MCF 10A (cell line): ENCODE data around the gene HSDL1. TPM values are rescaled to one million over a fixed set of nuclear protein-coding genes. Genes with fewer than 3 reads are reported as not detected.

Experiments used
- BruUV-seq: library from RNA; stranded (reverse); fragments of 400-500 nt; replicated peaks from 2 replicates; lab custom pipeline; 2021; lab: Mats Ljungman, UMichigan
- CTCF ChIA-PET: fragments of 300-600 bp; sonication (Branson Sonifier 250); formaldehyde crosslinking; extraction: SDS; loops from one replicate; lab custom pipeline; 2021; ENCODE audit warnings: antibody characterized with exemption, inconsistent platforms; lab: Yijun Ruan, JAX
- POLR2A ChIA-PET: fragments of 300-600, 350-650 bp; sonication (Branson Sonifier 250); formaldehyde crosslinking; extraction: SDS; loops from one replicate; lab custom pipeline; 2020; ENCODE audit warnings: antibody characterized with exemption, inconsistent platforms; lab: Yijun Ruan, JAX
- DNase-seq: peaks from one replicate; pipeline ENCODE4 v3.0.0-alpha.2; 2018; ENCODE audit not compliant: unreplicated experiment
- H3K27ac Mint-ChIP-seq: one replicate; pipeline ENCODE4 v1.8.0; 2022; ENCODE audit warnings: mild to moderate bottlenecking, low read depth, mixed read lengths; ENCODE audit not compliant: unreplicated experiment
- H3K27me3 Mint-ChIP-seq: one replicate; pipeline ENCODE4 v1.8.0; 2022; ENCODE audit warnings: mixed read lengths; ENCODE audit not compliant: insufficient read depth, unreplicated experiment
- H3K36me3 Mint-ChIP-seq: one replicate; pipeline ENCODE4 v1.8.0; 2022; ENCODE audit warnings: mild to moderate bottlenecking, moderate library complexity, mixed read lengths; ENCODE audit not compliant: insufficient read depth, unreplicated experiment
- H3K4me1 Mint-ChIP-seq: one replicate; pipeline ENCODE4 v1.8.0; 2022; ENCODE audit warnings: mixed read lengths; ENCODE audit not compliant: insufficient read depth, unreplicated experiment
- H3K4me3 Mint-ChIP-seq: one replicate; pipeline ENCODE4 v1.8.0; 2022; ENCODE audit warnings: mild to moderate bottlenecking, moderate library complexity, mixed read lengths; ENCODE audit not compliant: unreplicated experiment
- H3K9me3 Mint-ChIP-seq: one replicate; pipeline ENCODE4 v1.8.0; 2022; ENCODE audit warnings: mixed read lengths; ENCODE audit not compliant: unreplicated experiment
- CTCF ChIP-seq: fragments of 200-600 bp; IDR thresholded peaks from one replicate; pipeline ENCODE4 v1.8.0; 2022; ENCODE audit warnings: antibody characterized with exemption, mild to moderate bottlenecking; ENCODE audit not compliant: unreplicated experiment
- intact Hi-C: fragments of 100-400 bp; cut with micrococcal nuclease; formaldehyde crosslinking; loops from 2 replicates; pipeline ENCODE4 v1.14.1; 2022
- total RNA-seq: library from RNA; stranded (reverse); gene quantifications from 2 replicates; pipeline ENCODE4 v1.2.3, GENCODE V29; 2022

Gene HSDL1
- total RNA-seq, 1 experiment from 2014 or later, result 13.3 TPM

- no peak for DNase-seq
- Mint-ChIP-seq H3K4me1 (peaks cover 14% of the 10 kb centered on the region), H3K4me3 (no peak overlapping the region), H3K27me3 (no peaks in the 10 kb centered on the region), H3K9me3 (no peaks in the 10 kb centered on the region), H3K27ac (no peak overlapping the region), H3K36me3 (peaks cover 14% of the 10 kb centered on the region)
- ChIA-PET POLR2A (no interaction called here), CTCF (interaction anchor here (0.5 kb wide), 1 partner anchor 39 kb away, joined by 4 read pairs; no protein-coding TSS in a partner anchor)
- BruUV-seq, result no TSS peak
- no peak for TF ChIP-seq CTCF
- intact Hi-C loops, result no loop called here
Observed at GRCh38 chr16:84181144-84181915, 36.4 kb upstream of the HSDL1 start.

GRCh38 chr16:84180519-84181140 is 35.7 kb upstream of the HSDL1 start:
- ChIA-PET CTCF (interaction anchor here (0.5 kb wide), 1 partner anchor 38 kb away, joined by 4 read pairs; no protein-coding TSS in a partner anchor), POLR2A (no interaction called here)
- intact Hi-C loops, result no loop called here
- H3K4me1 Mint-ChIP-seq, result peaks cover 14% of the 10 kb centered on the region
- no peak for TF ChIP-seq CTCF
- no peaks in the 10 kb centered on the region for H3K27me3 Mint-ChIP-seq
- H3K9me3 Mint-ChIP-seq, result no peaks in the 10 kb centered on the region
- DNase-seq, result no peak
- BruUV-seq, result no TSS peak
- peaks cover 14% of the 10 kb centered on the region for H3K36me3 Mint-ChIP-seq
- no peak overlapping the region for H3K4me3 Mint-ChIP-seq
- no peak overlapping the region for H3K27ac Mint-ChIP-seq

- intact Hi-C loops, result loop anchor here (5.0 to 10.0 kb wide), 2 partner anchors 62 to 225 kb away; partner anchors contain the start of genes MBTPS1 and OSGIN1
- no peak for TF ChIP-seq CTCF
- CTCF ChIA-PET, result interaction anchor here (0.6 to 5.3 kb wide), 3 partner anchors 8 to 256 kb away, joined by 3 to 49 read pairs (median 3); partner anchors contain the start of gene TAF1C
- Mint-ChIP-seq H3K36me3 (peaks cover 14% of the 10 kb centered on the region), H3K9me3 (no peaks in the 10 kb centered on the region), H3K27ac (no peak overlapping the region), H3K4me1 (peaks cover 13% of the 10 kb centered on the region), H3K27me3 (no peaks in the 10 kb centered on the region), H3K4me3 (no peak overlapping the region)
- no peak for DNase-seq
- no TSS peak for BruUV-seq
- POLR2A ChIA-PET, result interaction anchor here (0.6 to 4.9 kb wide), 2 partner anchors 24 to 63 kb away, joined by 3 to 45 read pairs; partner anchors contain the start of gene MBTPS1
Observed at GRCh38 chr16:84179612-84180320, 34.8 kb upstream of the HSDL1 start.
